A549 (cell line): Measurements from ENCODE around the gene SPATA45. TPM values are rescaled to one million over a fixed set of nuclear protein-coding genes. Genes with fewer than 3 reads are reported as not detected.
A peak's percentile ranks its signal among the peaks of the same experiment; 100 is the strongest.
"Not testable (repeated sequence)": the region's sequence is repeated elsewhere in the genome, so short reads cannot be mapped to it uniquely, and the experiment has no call there.

ENCODE experiments used
- ATAC-seq, 2 experiments: fragments of 200-7000 bp in 1 of 2; fragments of >200 bp in 1 of 2; cut with Nextera tagmentation in 1 of 2; cut with Tn5 transposase in 1 of 2; 3 replicates each; pipeline versions ENCODE4 v1.8.0 to v1.9.1; 2018 to 2020; ENCODE audit warnings: mild to moderate bottlenecking in 1 of 2, moderate library complexity in 1 of 2
- CTCF ChIA-PET: fragments of 300-600 bp; sonication (Branson Sonifier 250); formaldehyde crosslinking; extraction: SDS; loops from one replicate; lab custom pipeline; 2021; ENCODE audit warnings: antibody characterized with exemption, inconsistent platforms; lab: Yijun Ruan, JAX
- POLR2A ChIA-PET: fragments of 350-600 bp; formaldehyde crosslinking; extraction: SDS; loops from one replicate; lab custom pipeline; 2021; ENCODE audit warnings: antibody characterized with exemption, inconsistent platforms; lab: Yijun Ruan, JAX
- DNase-seq, 2 experiments: peaks; one replicate each; pipeline versions ENCODE4 v3.0.0 to v3.0.0-alpha.2; 2011 to 2016; ENCODE audit warnings: low read depth in 1 of 2, low spot score in 1 of 2
- FAIRE-seq: peaks from 2 replicates; lab custom pipeline; 2011; peaks lifted over from hg19 to GRCh38; lab: Jason Lieb, UNC
- H3K27ac ChIP-seq, 2 experiments: fragments of >200 bp; sonication (Bioruptor Twin); formaldehyde crosslinking; 3 replicates each; pipeline ENCODE4 v1.5.1; 2016 to 2017
- H3K4me1 ChIP-seq: fragments of >200 bp; sonication (Bioruptor Twin); formaldehyde crosslinking; 3 replicates; pipeline ENCODE4 v1.6.1; 2016
- H3K4me2 ChIP-seq: fragments of >200 bp; sonication (Bioruptor Twin); formaldehyde crosslinking; 3 replicates; pipeline ENCODE4 v1.6.1; 2016
- H3K4me3 ChIP-seq: fragments of >200 bp; sonication (Bioruptor Twin); formaldehyde crosslinking; 3 replicates; pipeline ENCODE4 v1.5.1; 2016
- H3K9me3 ChIP-seq: fragments of >200 bp; sonication (Bioruptor Twin); formaldehyde crosslinking; 3 replicates; pipeline ENCODE4 v1.6.1; 2016
- BHLHE40 ChIP-seq: IDR thresholded peaks from 2 replicates; pipeline ENCODE4 v1.6.1; 2012; ENCODE audit warnings: low read depth, low read length, inconsistent platforms
- CBX8 ChIP-seq: fragments of 200-600 bp; sonication (generic); IDR thresholded peaks from 2 replicates; pipeline ENCODE4 v1.6.1; 2016
- CHD2 ChIP-seq: fragments of 150-350 bp; IDR thresholded peaks from 2 replicates; pipeline ENCODE4 v1.6.1; 2014; ENCODE audit warnings: low read length; ENCODE audit not compliant: partially characterized antibody
- ELK1 ChIP-seq: fragments of 150-350 bp; IDR thresholded peaks from 2 replicates; pipeline ENCODE4 v1.6.1; 2014; ENCODE audit warnings: low read depth, mild to moderate bottlenecking, low read length
- EP300 ChIP-seq, 2 experiments: fragments of >200 bp; sonication (Bioruptor Twin); formaldehyde crosslinking; IDR thresholded peaks; 2 replicates in 1 of 2; 3 replicates in 1 of 2; pipeline ENCODE4 v1.6.1; 2016 to 2017
- ESRRA ChIP-seq: fragments of 150-350 bp; IDR thresholded peaks from 2 replicates; pipeline ENCODE4 v1.6.1; 2014; ENCODE audit warnings: mild to moderate bottlenecking, low read length, borderline replicate concordance
- FOSB ChIP-seq: fragments of 250-450 bp; sonication (Bioruptor Pico); IDR thresholded peaks from 2 replicates; pipeline ENCODE4 v1.5.0; 2020; ENCODE audit warnings: mild to moderate bottlenecking, moderate library complexity
- GATA3 ChIP-seq: IDR thresholded peaks from 2 replicates; pipeline ENCODE4 v1.6.1; 2012; ENCODE audit warnings: borderline replicate concordance
- HEYL ChIP-seq: fragments of 250-450 bp; sonication (Bioruptor Pico); IDR thresholded peaks from 2 replicates; pipeline ENCODE4 v1.8.0; 2021; ENCODE audit warnings: mild to moderate bottlenecking, moderate library complexity
- HOXA7 ChIP-seq: fragments of 250-450 bp; sonication (Bioruptor Pico); IDR thresholded peaks from 2 replicates; pipeline ENCODE4 v1.5.0; 2020; ENCODE audit warnings: mild to moderate bottlenecking, moderate library complexity
- HOXB5 ChIP-seq: fragments of 250-450 bp; sonication (Bioruptor Pico); IDR thresholded peaks from 2 replicates; pipeline ENCODE4 v1.5.0; 2020; ENCODE audit warnings: mild to moderate bottlenecking, moderate library complexity
- KDM1A ChIP-seq: fragments of 200-600 bp; sonication (generic); IDR thresholded peaks from 2 replicates; pipeline ENCODE4 v1.6.1; 2016; ENCODE audit warnings: low read depth, mild to moderate bottlenecking
- MAX ChIP-seq: IDR thresholded peaks from 2 replicates; pipeline ENCODE4 v1.6.1; 2012
- MYC ChIP-seq: IDR thresholded peaks from 2 replicates; pipeline ENCODE4 v1.6.1; 2012; ENCODE audit warnings: mild to moderate bottlenecking, inconsistent platforms, low read length, improper control_type of control experiment, borderline replicate concordance
- NPAS2 ChIP-seq: fragments of 250-450 bp; sonication (Bioruptor Pico); IDR thresholded peaks from 2 replicates; pipeline ENCODE4 v1.8.0; 2022; ENCODE audit warnings: mild to moderate bottlenecking, moderate library complexity, borderline replicate concordance
- NR3C1 ChIP-seq: fragments of >200 bp; sonication (Bioruptor Twin); formaldehyde crosslinking; IDR thresholded peaks from 3 replicates; pipeline ENCODE4 v1.6.1; 2017
- POLR2A ChIP-seq: IDR thresholded peaks from 2 replicates; pipeline ENCODE4 v1.6.1; 2012; ENCODE audit warnings: mild to moderate bottlenecking, low read length
- RARB ChIP-seq: fragments of 250-450 bp; sonication (Bioruptor Pico); IDR thresholded peaks from 2 replicates; pipeline ENCODE4 v1.8.0; 2021; ENCODE audit warnings: mild to moderate bottlenecking, moderate library complexity
- RCOR1 ChIP-seq: fragments of 150-350 bp; IDR thresholded peaks from 2 replicates; pipeline ENCODE4 v1.6.1; 2014; ENCODE audit warnings: antibody characterized with exemption, low read length, low read depth
- RFX5 ChIP-seq: fragments of 450-650 bp; IDR thresholded peaks from 2 replicates; pipeline ENCODE4 v1.7.1; 2014; ENCODE audit warnings: antibody characterized with exemption, mild to moderate bottlenecking, moderate library complexity
- RNF2 ChIP-seq: fragments of 200-600 bp; sonication (generic); IDR thresholded peaks from 2 replicates; pipeline ENCODE4 v1.6.1; 2016; ENCODE audit warnings: low read depth, mild to moderate bottlenecking, antibody characterized with exemption, moderate library complexity, borderline replicate concordance
- TP53 ChIP-seq: fragments of 250-450 bp; sonication (Bioruptor Pico); IDR thresholded peaks from 2 replicates; pipeline ENCODE4 v1.5.0; 2021; ENCODE audit warnings: mild to moderate bottlenecking, moderate library complexity
- ZC3H11A ChIP-seq: fragments of 450-650 bp; IDR thresholded peaks from 2 replicates; pipeline ENCODE4 v1.6.1; 2014; ENCODE audit warnings: antibody characterized with exemption, mild to moderate bottlenecking
- ZFP36 ChIP-seq: fragments of 450-650 bp; IDR thresholded peaks from 2 replicates; pipeline ENCODE4 v1.6.1; 2014; ENCODE audit warnings: borderline replicate concordance; ENCODE audit not compliant: partially characterized antibody
- WGBS: methylation state at CpG from one replicate; pipeline ENCODE4 v1.1.6; 2017; ENCODE audit errors: missing lambda C conversion rate; 5-methylcytosine and 5-hydroxymethylcytosine counted together
- polyA plus RNA-seq, 4 experiments: library from polyadenylated mRNA; depleted of rRNA in 3 of 4; stranded (reverse); fragments of >200 nt; fragmentation: RNase III in 1 of 4; extraction: RNeasy Plus Mini Kit Qiagen cat#74134 plus additional on column Dnase treatment in 1 of 4; gene quantifications; 2 replicates in 3 of 4; 3 replicates in 1 of 4; pipeline ENCODE4 v1.2.3, GENCODE V29; 2011 to 2017
- TF ChIP-seq, protein P1 (sequence below): fragments of >200 bp; sonication (Bioruptor Twin); formaldehyde crosslinking; IDR thresholded peaks from 3 replicates; pipeline ENCODE4 v1.6.1; 2016
- TF ChIP-seq, protein P2 (sequence below): fragments of 200-600 bp; sonication (generic); IDR thresholded peaks from 2 replicates; pipeline ENCODE4 v1.6.1; 2016; ENCODE audit warnings: antibody characterized with exemption, mild to moderate bottlenecking, moderate library complexity
- TF ChIP-seq, protein P3 (sequence below): fragments of 450-650 bp; IDR thresholded peaks from 2 replicates; pipeline ENCODE4 v1.6.1; 2014; ENCODE audit warnings: antibody characterized with exemption
- TF ChIP-seq, protein P4 (sequence below): fragments of 250-450 bp; sonication (Bioruptor Pico); IDR thresholded peaks from 2 replicates; pipeline ENCODE4 v1.5.0; 2020; ENCODE audit warnings: low read depth, mild to moderate bottlenecking, moderate library complexity

The SPATA45 gene
- polyA plus RNA-seq, 2 of the 4 experiments (the other 2 are of a cell fraction) = 0.18 TPM; not detected in 1

DNA sequence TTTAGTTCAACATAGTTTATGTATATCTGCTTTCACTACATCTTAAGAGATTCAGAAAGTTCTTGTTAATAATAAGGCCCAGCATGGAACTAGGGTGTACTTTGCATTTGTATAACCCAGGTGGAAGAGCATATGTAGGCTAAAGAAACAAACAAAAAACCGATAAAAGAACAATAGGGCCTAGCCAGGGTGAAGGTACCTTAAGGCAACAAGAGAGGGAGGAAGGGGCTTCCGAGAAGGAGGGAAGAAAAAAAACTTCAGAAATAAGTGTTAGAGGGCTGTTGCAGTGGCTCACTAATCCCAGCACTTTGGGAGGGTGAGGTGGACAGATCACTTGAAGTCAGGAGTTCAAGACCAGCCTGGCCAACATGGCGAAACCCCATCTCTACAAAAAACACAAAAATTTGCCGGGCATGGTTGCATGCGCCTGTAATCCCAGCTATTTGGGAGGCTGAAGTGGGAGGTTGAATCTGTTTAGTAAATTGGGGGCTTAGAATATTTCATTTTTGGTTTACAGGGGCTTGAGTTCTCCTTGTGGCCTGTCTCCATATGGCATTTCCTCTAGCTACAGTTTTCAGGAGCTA lies 4.7 kb upstream of the SPATA45 start:
- no peak overlapping the region for H3K4me3 ChIP-seq
- no peak for TF ChIP-seq CHD2
- TF ChIP-seq MYC = no peak
- TF ChIP-seq ESRRA = no peak
- no peak for TF ChIP-seq GATA3
- no peak for TF ChIP-seq HOXB5
- TF ChIP-seq CBX8 = no peak
- TF ChIP-seq BHLHE40 = no peak
- no peak for TF ChIP-seq HEYL (CRISPR knock-in tag)
- no peak for TF ChIP-seq KDM1A
- TF ChIP-seq, protein P1, sequence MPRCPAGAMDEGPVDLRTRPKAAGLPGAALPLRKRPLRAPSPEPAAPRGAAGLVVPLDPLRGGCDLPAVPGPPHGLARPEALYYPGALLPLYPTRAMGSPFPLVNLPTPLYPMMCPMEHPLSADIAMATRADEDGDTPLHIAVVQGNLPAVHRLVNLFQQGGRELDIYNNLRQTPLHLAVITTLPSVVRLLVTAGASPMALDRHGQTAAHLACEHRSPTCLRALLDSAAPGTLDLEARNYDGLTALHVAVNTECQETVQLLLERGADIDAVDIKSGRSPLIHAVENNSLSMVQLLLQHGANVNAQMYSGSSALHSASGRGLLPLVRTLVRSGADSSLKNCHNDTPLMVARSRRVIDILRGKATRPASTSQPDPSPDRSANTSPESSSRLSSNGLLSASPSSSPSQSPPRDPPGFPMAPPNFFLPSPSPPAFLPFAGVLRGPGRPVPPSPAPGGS = no peak
- TF ChIP-seq RFX5 = no peak
- TF ChIP-seq RCOR1 = no peak
- no peak for TF ChIP-seq MAX
- TF ChIP-seq ZFP36 = no peak
- no peak for TF ChIP-seq RNF2
- TF ChIP-seq, protein P2, sequence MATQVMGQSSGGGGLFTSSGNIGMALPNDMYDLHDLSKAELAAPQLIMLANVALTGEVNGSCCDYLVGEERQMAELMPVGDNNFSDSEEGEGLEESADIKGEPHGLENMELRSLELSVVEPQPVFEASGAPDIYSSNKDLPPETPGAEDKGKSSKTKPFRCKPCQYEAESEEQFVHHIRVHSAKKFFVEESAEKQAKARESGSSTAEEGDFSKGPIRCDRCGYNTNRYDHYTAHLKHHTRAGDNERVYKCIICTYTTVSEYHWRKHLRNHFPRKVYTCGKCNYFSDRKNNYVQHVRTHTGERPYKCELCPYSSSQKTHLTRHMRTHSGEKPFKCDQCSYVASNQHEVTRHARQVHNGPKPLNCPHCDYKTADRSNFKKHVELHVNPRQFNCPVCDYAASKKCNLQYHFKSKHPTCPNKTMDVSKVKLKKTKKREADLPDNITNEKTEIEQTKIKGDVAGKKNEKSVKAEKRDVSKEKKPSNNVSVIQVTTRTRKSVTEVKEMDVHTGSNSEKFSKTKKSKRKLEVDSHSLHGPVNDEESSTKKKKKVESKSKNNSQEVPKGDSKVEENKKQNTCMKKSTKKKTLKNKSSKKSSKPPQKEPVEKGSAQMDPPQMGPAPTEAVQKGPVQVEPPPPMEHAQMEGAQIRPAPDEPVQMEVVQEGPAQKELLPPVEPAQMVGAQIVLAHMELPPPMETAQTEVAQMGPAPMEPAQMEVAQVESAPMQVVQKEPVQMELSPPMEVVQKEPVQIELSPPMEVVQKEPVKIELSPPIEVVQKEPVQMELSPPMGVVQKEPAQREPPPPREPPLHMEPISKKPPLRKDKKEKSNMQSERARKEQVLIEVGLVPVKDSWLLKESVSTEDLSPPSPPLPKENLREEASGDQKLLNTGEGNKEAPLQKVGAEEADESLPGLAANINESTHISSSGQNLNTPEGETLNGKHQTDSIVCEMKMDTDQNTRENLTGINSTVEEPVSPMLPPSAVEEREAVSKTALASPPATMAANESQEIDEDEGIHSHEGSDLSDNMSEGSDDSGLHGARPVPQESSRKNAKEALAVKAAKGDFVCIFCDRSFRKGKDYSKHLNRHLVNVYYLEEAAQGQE = no peak
- no peak for TF ChIP-seq POLR2A
- TF ChIP-seq, all 56 proteins: peak for 0
- ATAC-seq (no peak), DNase-seq (no peak), FAIRE-seq (no peak)
- Histone ChIP-seq H3K27ac (peak overlapping the region in 1 of 2 experiments; percentile 63; a peak in 3 of 6 replicates), H3K9me3 (peaks cover 4% of the 10 kb centered on the region; the same call in 2 of the 3 replicates), H3K4me2 (no peak overlapping the region), H3K4me1 (peaks cover 37% of the 10 kb centered on the region)
- 92% methylated on average over 5 of the region's 5 CpGs for WGBS
- ChIA-PET POLR2A (no interaction called here), CTCF (no interaction called here)

GRCh38 chr1:212844521-212844920 lies 2.9 kb downstream of the SPATA45 start:
- ATAC-seq, H3K27ac ChIP-seq, H3K4me3 ChIP-seq, DNase-seq, FAIRE-seq, H3K4me1 ChIP-seq, H3K9me3 ChIP-seq, H3K4me2 ChIP-seq: not testable (repeated sequence)
- WGBS = 63% methylated on average over 3 of the region's 3 CpGs
- ChIA-PET POLR2A (interaction anchor here (0.7 kb wide), 1 partner anchor 14 kb away, joined by 3 read pairs; the partner anchor contains the start of gene FLVCR1), CTCF (interaction anchor here (0.6 to 1.0 kb wide), 2 partner anchors 151 to 1488 kb away, joined by 3 to 4 read pairs; no protein-coding TSS in a partner anchor)

DNA sequence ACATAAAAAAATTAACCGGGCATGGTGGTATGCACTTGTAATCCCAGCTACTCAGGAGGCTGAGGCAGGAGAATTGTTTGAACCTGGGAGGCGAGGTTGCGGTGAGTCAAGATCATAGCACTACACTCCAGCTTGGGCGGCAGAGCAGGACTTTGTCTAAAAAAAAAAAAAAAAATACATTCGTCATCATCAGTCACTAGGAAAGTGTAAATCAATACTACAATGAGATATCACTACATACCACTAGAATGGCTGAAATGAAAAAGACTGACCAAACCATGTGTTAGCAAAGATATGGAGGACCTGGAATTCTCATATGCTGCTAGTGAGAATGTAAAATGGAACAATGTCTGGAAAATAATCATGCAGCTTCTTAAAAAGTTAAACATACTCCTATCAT lies 9.3 kb downstream of the SPATA45 start:
- Histone ChIP-seq H3K9me3 (no peaks in the 10 kb centered on the region), H3K4me3 (no peak overlapping the region), H3K4me2 (no peak overlapping the region), H3K4me1 (peaks cover 17% of the 10 kb centered on the region), H3K27ac (no peak overlapping the region)
- FAIRE-seq = no peak
- no peak for DNase-seq
- ATAC-seq = no peak
- 89% methylated on average over 5 of the region's 5 CpGs for WGBS
- ChIA-PET CTCF (interaction anchor here (1.4 kb wide), 1 partner anchor 11 kb away, joined by 4 read pairs; no protein-coding TSS in a partner anchor), POLR2A (no interaction called here)
- TF ChIP-seq RARB (CRISPR knock-in tag) (no peak), ELK1 (no peak), CBX8 (no peak), TP53 (CRISPR knock-in tag) (no peak), HOXA7 (CRISPR knock-in tag) (no peak), HOXB5 (no peak), NR3C1 (no peak), EP300 (IDR thresholded peaks at IDR 0.05) (no peak), CHD2 (no peak), FOSB (no peak), NPAS2 (CRISPR knock-in tag) (no peak), ZC3H11A (no peak)
- TF ChIP-seq, protein P3, sequence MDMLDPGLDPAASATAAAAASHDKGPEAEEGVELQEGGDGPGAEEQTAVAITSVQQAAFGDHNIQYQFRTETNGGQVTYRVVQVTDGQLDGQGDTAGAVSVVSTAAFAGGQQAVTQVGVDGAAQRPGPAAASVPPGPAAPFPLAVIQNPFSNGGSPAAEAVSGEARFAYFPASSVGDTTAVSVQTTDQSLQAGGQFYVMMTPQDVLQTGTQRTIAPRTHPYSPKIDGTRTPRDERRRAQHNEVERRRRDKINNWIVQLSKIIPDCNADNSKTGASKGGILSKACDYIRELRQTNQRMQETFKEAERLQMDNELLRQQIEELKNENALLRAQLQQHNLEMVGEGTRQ = no peak
- TF ChIP-seq, protein P4, sequence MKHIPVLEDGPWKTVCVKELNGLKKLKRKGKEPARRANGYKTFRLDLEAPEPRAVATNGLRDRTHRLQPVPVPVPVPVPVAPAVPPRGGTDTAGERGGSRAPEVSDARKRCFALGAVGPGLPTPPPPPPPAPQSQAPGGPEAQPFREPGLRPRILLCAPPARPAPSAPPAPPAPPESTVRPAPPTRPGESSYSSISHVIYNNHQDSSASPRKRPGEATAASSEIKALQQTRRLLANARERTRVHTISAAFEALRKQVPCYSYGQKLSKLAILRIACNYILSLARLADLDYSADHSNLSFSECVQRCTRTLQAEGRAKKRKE (CRISPR knock-in tag) = no peak
